BLaER1 (cell line): ENCODE measurements around the gene PGAP1.
A peak's percentile ranks its signal among the peaks of the same experiment; 100 is the strongest.

Experiments
- H3K27ac ChIP-seq: shearing (Covaris generic); formaldehyde crosslinking; 2 replicates; pipeline ENCODE4 v1.8.1; 2022
- H3K27me3 ChIP-seq: shearing (Covaris generic); formaldehyde crosslinking; 2 replicates; pipeline ENCODE4 v1.8.1; 2022
- H3K36me3 ChIP-seq: shearing (Covaris generic); formaldehyde crosslinking; 2 replicates; pipeline ENCODE4 v1.8.1; 2022
- H3K4me1 ChIP-seq: shearing (Covaris generic); formaldehyde crosslinking; 2 replicates; pipeline ENCODE4 v1.8.1; 2022
- H3K4me2 ChIP-seq: shearing (Covaris generic); formaldehyde crosslinking; 2 replicates; pipeline ENCODE4 v1.8.1; 2022
- H3K4me3 ChIP-seq: shearing (Covaris generic); formaldehyde crosslinking; 2 replicates; pipeline ENCODE4 v1.8.1; 2022
- H3K9ac ChIP-seq: shearing (Covaris generic); formaldehyde crosslinking; 2 replicates; pipeline ENCODE4 v1.8.1; 2022
- H3K9me3 ChIP-seq: shearing (Covaris generic); formaldehyde crosslinking; 2 replicates; pipeline ENCODE4 v1.8.1; 2022
- H4K20me1 ChIP-seq: shearing (Covaris generic); formaldehyde crosslinking; 2 replicates; pipeline ENCODE4 v1.8.1; 2022
- Cebpa-rat ChIP-seq: shearing (Covaris generic); IDR thresholded peaks from 2 replicates; pipeline ENCODE4 v1.8.1; 2022

The PGAP1 gene

GRCh38 chr2:196952936-196953335 lies 26.4 kb upstream of the PGAP1 start:
- no peaks in the 10 kb centered on the region for H3K4me1 ChIP-seq
- no peak overlapping the region for H3K4me3 ChIP-seq
- no peak overlapping the region for H3K27ac ChIP-seq
- H3K4me2 ChIP-seq = no peak overlapping the region
- no peaks in the 10 kb centered on the region for H3K9me3 ChIP-seq
- H3K9ac ChIP-seq = no peak overlapping the region
- no peaks in the 10 kb centered on the region for H4K20me1 ChIP-seq
- no peaks in the 10 kb centered on the region for H3K27me3 ChIP-seq
- H3K36me3 ChIP-seq = no peaks in the 10 kb centered on the region
- no peak for TF ChIP-seq Cebpa-rat

GRCh38 chr2:196951973-196952372 lies 25.5 kb upstream of the PGAP1 start:
- no peak overlapping the region for H3K9ac ChIP-seq
- H3K4me1 ChIP-seq = no peaks in the 10 kb centered on the region
- no peaks in the 10 kb centered on the region for H3K27me3 ChIP-seq
- no peak for TF ChIP-seq Cebpa-rat
- H3K9me3 ChIP-seq = no peaks in the 10 kb centered on the region
- no peaks in the 10 kb centered on the region for H3K36me3 ChIP-seq
- H3K4me3 ChIP-seq = no peak overlapping the region
- no peaks in the 10 kb centered on the region for H4K20me1 ChIP-seq
- H3K27ac ChIP-seq = no peak overlapping the region
- H3K4me2 ChIP-seq = no peak overlapping the region

- no peaks in the 10 kb centered on the region for H3K4me1 ChIP-seq
- H3K27me3 ChIP-seq = no peaks in the 10 kb centered on the region
- no peak overlapping the region for H3K27ac ChIP-seq
- no peak overlapping the region for H3K4me2 ChIP-seq
- H4K20me1 ChIP-seq = no peaks in the 10 kb centered on the region
- no peak overlapping the region for H3K4me3 ChIP-seq
- H3K9ac ChIP-seq = no peak overlapping the region
- no peaks in the 10 kb centered on the region for H3K9me3 ChIP-seq
- no peak for TF ChIP-seq Cebpa-rat
- no peaks in the 10 kb centered on the region for H3K36me3 ChIP-seq
These were observed 22.6 kb upstream of the PGAP1 start for GRCh38 chr2:196949116-196949515.

- Histone ChIP-seq H3K9me3 (no peaks in the 10 kb centered on the region), H3K4me2 (no peak overlapping the region), H3K27ac (no peak overlapping the region), H3K4me1 (no peaks in the 10 kb centered on the region), H3K36me3 (no peaks in the 10 kb centered on the region), H3K27me3 (no peaks in the 10 kb centered on the region), H3K4me3 (no peak overlapping the region), H3K9ac (no peak overlapping the region), H4K20me1 (no peaks in the 10 kb centered on the region)
- no peak for TF ChIP-seq Cebpa-rat
These were observed 18.1 kb upstream of the PGAP1 start for GRCh38 chr2:196944570-196944969.

GRCh38 chr2:196941398-196942078 lies 15.0 kb upstream of the PGAP1 start:
- Histone ChIP-seq H3K4me1 (no peaks in the 10 kb centered on the region), H4K20me1 (no peaks in the 10 kb centered on the region), H3K4me3 (no peak overlapping the region), H3K9ac (no peak overlapping the region), H3K27me3 (no peaks in the 10 kb centered on the region), H3K4me2 (no peak overlapping the region), H3K36me3 (no peaks in the 10 kb centered on the region), H3K27ac (no peak overlapping the region), H3K9me3 (no peaks in the 10 kb centered on the region)
- no peak for TF ChIP-seq Cebpa-rat

GRCh38 chr2:196939371-196939770 lies 12.9 kb upstream of the PGAP1 start:
- H3K9ac ChIP-seq = no peak overlapping the region
- no peak for TF ChIP-seq Cebpa-rat
- no peak overlapping the region for H3K4me3 ChIP-seq
- H3K9me3 ChIP-seq = no peaks in the 10 kb centered on the region
- no peak overlapping the region for H3K27ac ChIP-seq
- H3K27me3 ChIP-seq = no peaks in the 10 kb centered on the region
- H3K4me2 ChIP-seq = no peak overlapping the region
- no peaks in the 10 kb centered on the region for H4K20me1 ChIP-seq
- H3K4me1 ChIP-seq = no peaks in the 10 kb centered on the region
- no peaks in the 10 kb centered on the region for H3K36me3 ChIP-seq

GRCh38 chr2:196935432-196935831 lies 8.9 kb upstream of the PGAP1 start:
- H4K20me1 ChIP-seq = no peaks in the 10 kb centered on the region
- no peak overlapping the region for H3K4me3 ChIP-seq
- H3K9me3 ChIP-seq = no peaks in the 10 kb centered on the region
- no peak for TF ChIP-seq Cebpa-rat
- H3K4me1 ChIP-seq = no peaks in the 10 kb centered on the region
- H3K27ac ChIP-seq = no peak overlapping the region
- H3K9ac ChIP-seq = no peak overlapping the region
- no peak overlapping the region for H3K4me2 ChIP-seq
- no peaks in the 10 kb centered on the region for H3K27me3 ChIP-seq
- H3K36me3 ChIP-seq = no peaks in the 10 kb centered on the region

GRCh38 chr2:196934672-196935071 lies 8.2 kb upstream of the PGAP1 start:
- Histone ChIP-seq H3K27ac (no peak overlapping the region), H3K4me1 (no peaks in the 10 kb centered on the region), H3K27me3 (no peaks in the 10 kb centered on the region), H3K9ac (no peak overlapping the region), H3K4me3 (no peak overlapping the region), H3K9me3 (no peaks in the 10 kb centered on the region), H3K36me3 (no peaks in the 10 kb centered on the region), H3K4me2 (no peak overlapping the region), H4K20me1 (no peaks in the 10 kb centered on the region)
- no peak for TF ChIP-seq Cebpa-rat

- no peaks in the 10 kb centered on the region for H3K27me3 ChIP-seq
- H3K4me2 ChIP-seq = no peak overlapping the region
These were observed 5.0 kb upstream of the PGAP1 start for GRCh38 chr2:196931555-196931954.

GRCh38 chr2:196927376-196928225 lies 1.1 kb upstream of the PGAP1 start:
- Histone ChIP-seq H3K4me2 (peak overlapping the region; percentile 89), H3K4me1 (peaks cover 12% of the 10 kb centered on the region), H3K27ac (peak overlapping the region; percentile 70), H4K20me1 (no peaks in the 10 kb centered on the region; the same call in 1 of the 2 replicates), H3K9me3 (no peaks in the 10 kb centered on the region), H3K27me3 (peaks cover 10% of the 10 kb centered on the region), H3K9ac (peak overlapping the region; percentile 85), H3K36me3 (no peaks in the 10 kb centered on the region), H3K4me3 (peak overlapping the region; percentile 86)
- TF ChIP-seq Cebpa-rat = no peak

More at GRCh38 chr2:196931555-196931954, 5.0 kb upstream of the PGAP1 start:
- H4K20me1 ChIP-seq = no peaks in the 10 kb centered on the region
- H3K27ac ChIP-seq = no peak overlapping the region
- no peaks in the 10 kb centered on the region for H3K36me3 ChIP-seq
- no peaks in the 10 kb centered on the region for H3K4me1 ChIP-seq
- no peak for TF ChIP-seq Cebpa-rat
- H3K4me3 ChIP-seq = no peak overlapping the region
- no peaks in the 10 kb centered on the region for H3K9me3 ChIP-seq
- no peak overlapping the region for H3K9ac ChIP-seq
